Measurements from ENCODE around the gene PDCL2. TPM values are rescaled to one million over a fixed set of nuclear protein-coding genes. Genes with fewer than 3 reads are reported as not detected.
A peak's percentile ranks its signal among the peaks of the same experiment; 100 is the strongest.
"Not testable (repeated sequence)": the region's sequence is repeated elsewhere in the genome, so short reads cannot be mapped to it uniquely, and the experiment has no call there.

PDCL2 gene, protein sequence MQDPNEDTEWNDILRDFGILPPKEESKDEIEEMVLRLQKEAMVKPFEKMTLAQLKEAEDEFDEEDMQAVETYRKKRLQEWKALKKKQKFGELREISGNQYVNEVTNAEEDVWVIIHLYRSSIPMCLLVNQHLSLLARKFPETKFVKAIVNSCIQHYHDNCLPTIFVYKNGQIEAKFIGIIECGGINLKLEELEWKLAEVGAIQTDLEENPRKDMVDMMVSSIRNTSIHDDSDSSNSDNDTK
- total RNA-seq (2014; rRNA removed; shearing (Covaris generic)), result not detected in 2 replicates

GRCh38 chr4:55592014-55592413 lies at the start of gene PDCL2:
Gene PDCL2, minus strand, starts transcription at chr4:55592245. Its CDS starts 136 bp downstream, at chr4:55592109.
- in situ Hi-C loops (cut with HindIII; ENCODE audit: low sequenced_read_pairs), result no loop called here
- no peak for DNase-seq (ENCODE audit: low spot score)

GRCh38 chr4:55637272-55637820 lies 45.3 kb upstream of the PDCL2 start:
- in situ Hi-C loops (cut with HindIII; ENCODE audit: low sequenced_read_pairs), result no loop called here
- no peak for DNase-seq (ENCODE audit: low spot score)

DNA sequence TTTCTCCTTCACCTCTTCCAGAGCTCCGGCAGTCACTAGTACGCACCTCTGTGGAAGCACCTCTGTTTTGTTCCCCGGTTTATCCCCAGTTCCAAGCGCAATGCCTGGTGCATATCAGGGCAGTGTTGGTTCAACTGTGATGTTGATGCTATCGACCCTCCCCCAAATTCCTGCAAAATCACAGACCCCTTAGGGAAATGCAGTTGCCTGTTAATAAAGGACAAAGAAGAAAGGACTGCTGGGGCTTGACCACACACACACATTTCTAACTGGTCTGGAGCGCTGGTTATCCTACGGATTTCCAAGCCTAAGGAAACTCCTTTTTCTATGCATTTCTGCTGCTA lies 44.6 kb upstream of the PDCL2 start:
- no peak for DNase-seq (ENCODE audit: low spot score)
- in situ Hi-C loops (cut with HindIII; ENCODE audit: low sequenced_read_pairs), result no loop called here

- in situ Hi-C loops (cut with HindIII; ENCODE audit: low sequenced_read_pairs), result no loop called here
- peak; percentile 1 for DNase-seq (ENCODE audit: low spot score)
Measured at GRCh38 chr4:55635741-55636655, 44.0 kb upstream of the PDCL2 start, which contains the start of gene NMU. Gene NMU, minus strand, starts transcription at chr4:55636298. Its CDS starts 106 bp downstream, at chr4:55636192.

DNA sequence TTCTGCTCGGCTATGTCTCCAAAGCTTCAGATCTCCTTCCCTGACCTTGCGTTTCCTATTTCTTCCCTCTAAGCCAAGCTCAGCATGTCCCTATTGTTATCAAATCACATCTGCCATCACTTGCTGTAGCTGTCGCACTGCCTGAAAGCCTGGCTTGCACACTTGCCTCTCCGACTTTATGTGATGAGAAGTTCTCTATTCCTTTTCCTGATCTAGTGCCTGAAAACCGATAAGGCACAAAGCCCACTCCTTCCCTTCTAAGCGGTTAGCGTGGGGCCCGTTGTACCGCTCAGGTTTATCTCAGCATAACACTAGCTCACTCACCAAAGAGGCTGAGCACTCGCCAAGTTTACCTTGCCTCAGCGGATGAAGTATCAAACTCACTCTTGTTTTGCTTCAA lies 43.2 kb upstream of the PDCL2 start:
- DNase-seq (ENCODE audit: low spot score), result no peak

DNA sequence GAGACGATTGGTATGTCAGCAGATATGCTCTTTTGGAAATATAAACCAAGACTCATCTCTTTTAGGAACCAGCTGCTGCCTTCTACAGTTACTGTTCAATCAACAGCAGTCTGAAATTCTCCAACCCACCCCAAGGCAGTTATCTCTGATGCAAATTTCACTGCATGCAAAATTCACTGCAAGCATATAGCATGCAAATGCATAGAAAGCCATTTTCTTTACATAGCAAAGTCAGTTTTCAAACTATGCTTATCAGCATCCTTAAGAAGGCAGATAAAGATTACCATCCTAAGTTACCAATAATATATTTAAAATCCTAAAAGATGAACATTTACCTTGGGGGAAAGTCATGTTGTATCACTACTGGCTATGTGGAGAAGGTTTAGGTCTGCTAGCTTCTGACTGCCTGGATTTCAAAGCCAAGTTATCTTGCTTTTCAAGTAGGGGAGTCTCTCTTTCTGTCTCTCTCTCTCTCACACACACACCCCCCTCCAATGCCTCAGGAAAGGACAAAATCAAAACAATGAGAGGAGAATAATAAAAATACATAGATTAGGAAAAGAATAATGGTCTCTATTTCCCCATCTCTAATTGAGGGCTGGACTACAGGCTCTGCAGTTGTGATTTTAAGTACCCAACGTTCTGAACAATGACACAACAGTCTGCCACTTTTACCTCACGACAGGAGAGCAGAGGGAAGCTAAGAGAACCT lies 42.5 kb upstream of the PDCL2 start:
- in situ Hi-C loops (cut with HindIII; ENCODE audit: low sequenced_read_pairs), result no loop called here
- no peak for DNase-seq (ENCODE audit: low spot score)

More for the DNA sequence above, 43.2 kb upstream of the PDCL2 start:
- in situ Hi-C loops (cut with HindIII; ENCODE audit: low sequenced_read_pairs), result no loop called here

GRCh38 chr4:55633903-55634302 lies 41.9 kb upstream of the PDCL2 start:
- in situ Hi-C loops (cut with HindIII; ENCODE audit: low sequenced_read_pairs), result no loop called here
- DNase-seq (ENCODE audit: low spot score), result no peak

GRCh38 chr4:55625835-55626234 lies 33.8 kb upstream of the PDCL2 start:
- DNase-seq (ENCODE audit: low spot score), result no peak
- in situ Hi-C loops (cut with HindIII; ENCODE audit: low sequenced_read_pairs), result no loop called here

DNA sequence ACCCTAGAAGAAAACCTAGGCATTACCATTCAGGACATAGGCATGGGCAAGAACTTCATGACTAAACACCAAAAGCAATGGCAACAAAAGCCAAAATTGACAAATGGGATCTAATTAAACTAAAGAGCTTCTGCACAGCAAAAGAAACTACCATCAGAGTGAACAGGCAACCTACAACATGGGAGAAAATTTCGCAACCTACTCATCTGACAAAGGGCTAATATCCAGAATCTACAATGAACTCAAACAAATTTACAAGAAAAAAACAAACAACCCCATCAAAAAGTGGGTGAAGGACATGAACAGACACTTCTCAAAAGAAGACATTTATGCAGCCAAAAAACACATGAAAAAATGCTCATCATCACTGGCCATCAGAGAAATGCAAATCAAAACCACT lies 32.0 kb upstream of the PDCL2 start:
- in situ Hi-C loops (cut with HindIII; ENCODE audit: low sequenced_read_pairs), result not testable (repeated sequence)

DNA sequence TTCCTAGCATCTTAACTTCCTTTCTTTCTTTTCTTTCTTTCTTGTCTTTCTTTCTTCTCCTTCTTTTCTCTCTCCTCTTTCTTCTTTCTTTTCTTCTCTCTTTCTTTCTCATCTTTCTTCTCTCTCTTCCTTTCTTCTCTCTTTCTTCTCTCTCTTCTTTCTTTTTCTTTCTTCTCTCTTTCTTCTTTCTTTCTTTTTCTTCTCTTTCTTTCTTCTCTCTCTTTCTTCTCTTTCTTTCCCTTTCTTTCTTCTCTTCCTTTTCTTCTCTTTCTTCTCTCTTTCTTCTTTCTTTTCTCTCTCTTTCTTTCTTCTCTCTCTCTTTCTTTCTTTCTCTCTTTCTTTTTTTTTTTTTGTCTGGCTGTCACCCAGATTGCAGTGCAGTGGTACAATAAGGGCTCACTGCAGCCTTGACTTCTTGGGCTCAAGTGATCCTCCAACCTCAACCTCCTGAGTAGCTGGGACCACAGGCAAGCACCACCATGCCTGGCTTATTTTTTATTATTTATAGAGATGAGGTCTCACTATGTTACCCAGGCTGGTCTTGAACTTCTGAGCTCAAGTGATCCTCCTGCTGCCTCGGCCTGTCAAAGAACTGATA lies 26.6 kb upstream of the PDCL2 start:
- in situ Hi-C loops (cut with HindIII; ENCODE audit: low sequenced_read_pairs), result no loop called here
- DNase-seq (ENCODE audit: low spot score), result no peak

More for the DNA sequence above, 32.0 kb upstream of the PDCL2 start:
- DNase-seq (ENCODE audit: low spot score), result not testable (repeated sequence)

DNA sequence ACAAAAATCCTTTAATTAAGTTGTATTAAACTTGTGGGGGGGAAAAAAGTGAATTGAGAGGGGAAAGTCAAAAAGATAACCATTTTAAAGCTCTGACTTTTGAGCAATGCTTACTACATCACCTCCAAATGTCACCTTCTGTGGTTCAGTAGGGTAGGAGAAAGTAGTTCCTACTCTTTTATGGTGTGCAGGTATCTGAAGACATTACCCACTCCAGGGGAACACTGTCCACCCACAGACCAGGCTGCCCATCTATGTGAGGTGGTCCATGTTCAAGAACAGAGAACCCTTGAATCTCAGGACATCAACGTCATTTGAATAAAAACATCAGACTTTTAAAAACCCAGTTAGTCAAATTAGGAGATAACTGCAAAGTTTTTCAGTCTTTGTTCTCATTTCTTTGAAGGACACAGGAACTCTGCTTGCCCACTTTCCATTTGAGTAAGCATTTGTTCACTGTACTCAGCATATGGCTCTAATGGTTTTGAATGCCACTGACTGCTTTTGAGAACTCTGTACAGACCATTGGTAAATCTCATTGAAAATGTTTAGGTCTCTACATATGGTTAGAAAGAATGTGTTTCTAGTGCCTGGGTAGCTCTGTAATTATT lies 25.6 kb upstream of the PDCL2 start:
- DNase-seq (ENCODE audit: low spot score), result no peak
- in situ Hi-C loops (cut with HindIII; ENCODE audit: low sequenced_read_pairs), result no loop called here

DNA sequence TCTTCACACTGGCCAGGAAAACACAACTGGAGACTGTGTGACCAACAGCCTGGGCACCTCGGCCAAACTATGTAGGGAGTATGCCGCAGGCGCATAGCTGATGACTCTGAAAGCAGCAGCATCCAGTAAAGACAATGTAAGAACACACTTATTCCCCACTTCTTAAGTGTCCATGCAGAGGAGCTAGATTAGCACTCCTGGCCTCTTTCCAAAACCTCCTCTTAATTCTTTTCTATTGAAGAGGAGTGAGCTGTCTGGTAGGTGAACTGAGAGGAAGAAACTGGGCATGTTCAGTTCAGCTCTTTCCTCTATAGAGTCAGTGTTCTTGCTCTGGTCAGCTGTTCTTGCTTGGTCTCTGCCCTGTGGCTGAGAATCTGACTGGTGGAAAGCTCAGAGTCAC lies 23.0 kb upstream of the PDCL2 start:
- no peak for DNase-seq (ENCODE audit: low spot score)
- in situ Hi-C loops (cut with HindIII; ENCODE audit: low sequenced_read_pairs), result no loop called here

DNA sequence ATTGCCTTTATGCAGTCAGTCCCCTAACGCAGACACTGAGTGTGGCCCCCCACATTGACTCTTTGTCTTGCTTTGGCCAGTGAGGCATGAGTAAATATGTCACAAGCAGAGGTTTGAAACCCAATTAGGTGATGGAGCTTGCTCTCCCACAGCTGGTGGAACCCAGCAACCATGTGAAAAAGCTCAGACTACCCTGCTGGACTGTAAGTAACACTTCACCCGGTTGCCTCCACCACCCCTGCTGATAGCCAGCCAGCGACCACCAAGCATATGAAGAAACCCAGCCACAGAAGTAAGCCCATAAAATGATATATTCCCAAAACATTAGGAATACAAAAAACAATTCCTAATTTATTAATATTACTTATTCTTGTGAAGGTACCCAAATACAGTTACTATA lies 21.6 kb upstream of the PDCL2 start:
- no peak for DNase-seq (ENCODE audit: low spot score)
- in situ Hi-C loops (cut with HindIII; ENCODE audit: low sequenced_read_pairs), result no loop called here

GRCh38 chr4:55612341-55612740 lies 20.3 kb upstream of the PDCL2 start:
- in situ Hi-C loops (cut with HindIII; ENCODE audit: low sequenced_read_pairs), result no loop called here
- DNase-seq (ENCODE audit: low spot score), result no peak

- in situ Hi-C loops (cut with HindIII; ENCODE audit: low sequenced_read_pairs), result no loop called here
- no peak for DNase-seq (ENCODE audit: low spot score)
Measured at GRCh38 chr4:55611358-55612059, 19.5 kb upstream of the PDCL2 start.

- DNase-seq (ENCODE audit: low spot score), result no peak
- in situ Hi-C loops (cut with HindIII; ENCODE audit: low sequenced_read_pairs), result no loop called here
Measured at GRCh38 chr4:55610381-55610780, 18.3 kb upstream of the PDCL2 start.

DNA sequence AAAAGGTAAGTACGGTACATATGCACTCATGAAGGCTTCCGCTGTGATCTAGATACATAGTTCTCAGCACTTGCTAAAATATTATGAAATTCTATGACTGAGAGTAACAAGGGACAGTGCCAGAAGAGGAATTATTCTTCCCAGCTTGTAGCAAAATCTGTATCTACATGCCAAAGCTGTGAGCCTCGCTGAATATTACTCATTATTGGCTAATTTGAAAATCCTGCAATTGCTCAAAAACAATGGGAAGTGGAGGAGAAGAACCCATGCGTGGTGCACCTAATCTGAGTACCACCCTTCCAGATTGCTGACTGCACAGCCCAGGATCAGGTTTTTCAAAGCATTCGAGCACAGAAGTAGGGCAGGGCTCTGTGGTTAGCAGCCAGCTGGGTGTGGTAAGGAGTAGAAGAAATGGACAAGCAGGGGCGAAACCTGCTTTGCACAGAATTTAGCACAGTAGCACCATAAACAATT lies 17.4 kb upstream of the PDCL2 start:
- in situ Hi-C loops (cut with HindIII; ENCODE audit: low sequenced_read_pairs), result no loop called here
- no peak for DNase-seq (ENCODE audit: low spot score)

DNA sequence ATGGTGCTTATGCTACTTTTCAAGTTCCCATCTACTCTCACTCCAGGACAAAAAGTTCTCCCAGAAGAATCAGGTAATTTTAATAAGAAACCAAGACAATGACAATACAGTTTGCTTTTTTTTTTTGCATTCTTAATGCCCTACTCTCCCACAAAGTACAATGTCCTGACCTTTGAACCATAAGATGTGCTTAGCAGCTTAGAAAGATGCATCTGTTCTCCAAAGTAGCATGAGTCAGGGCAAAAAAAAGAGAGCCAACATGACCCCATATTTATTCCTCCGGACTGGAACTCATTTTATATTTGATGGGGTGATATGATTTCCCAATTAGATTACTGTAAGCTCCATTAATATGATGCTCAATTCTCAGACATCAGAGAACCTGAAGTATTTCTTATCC lies 16.5 kb upstream of the PDCL2 start:
- in situ Hi-C loops (cut with HindIII; ENCODE audit: low sequenced_read_pairs), result no loop called here
- DNase-seq (ENCODE audit: low spot score), result no peak
